Activated T-cell treated with anti-CD3 and anti-CD28 coated beads, Interleukin-2, amount 50 U/mL, for 1 hour (primary cell): ENCODE results near the gene NT5C1B.

Source experiments
- DNase-seq: peaks from one replicate; pipeline ENCODE4 v3.0.0-alpha.2; 2020

Gene NT5C1B

DNA sequence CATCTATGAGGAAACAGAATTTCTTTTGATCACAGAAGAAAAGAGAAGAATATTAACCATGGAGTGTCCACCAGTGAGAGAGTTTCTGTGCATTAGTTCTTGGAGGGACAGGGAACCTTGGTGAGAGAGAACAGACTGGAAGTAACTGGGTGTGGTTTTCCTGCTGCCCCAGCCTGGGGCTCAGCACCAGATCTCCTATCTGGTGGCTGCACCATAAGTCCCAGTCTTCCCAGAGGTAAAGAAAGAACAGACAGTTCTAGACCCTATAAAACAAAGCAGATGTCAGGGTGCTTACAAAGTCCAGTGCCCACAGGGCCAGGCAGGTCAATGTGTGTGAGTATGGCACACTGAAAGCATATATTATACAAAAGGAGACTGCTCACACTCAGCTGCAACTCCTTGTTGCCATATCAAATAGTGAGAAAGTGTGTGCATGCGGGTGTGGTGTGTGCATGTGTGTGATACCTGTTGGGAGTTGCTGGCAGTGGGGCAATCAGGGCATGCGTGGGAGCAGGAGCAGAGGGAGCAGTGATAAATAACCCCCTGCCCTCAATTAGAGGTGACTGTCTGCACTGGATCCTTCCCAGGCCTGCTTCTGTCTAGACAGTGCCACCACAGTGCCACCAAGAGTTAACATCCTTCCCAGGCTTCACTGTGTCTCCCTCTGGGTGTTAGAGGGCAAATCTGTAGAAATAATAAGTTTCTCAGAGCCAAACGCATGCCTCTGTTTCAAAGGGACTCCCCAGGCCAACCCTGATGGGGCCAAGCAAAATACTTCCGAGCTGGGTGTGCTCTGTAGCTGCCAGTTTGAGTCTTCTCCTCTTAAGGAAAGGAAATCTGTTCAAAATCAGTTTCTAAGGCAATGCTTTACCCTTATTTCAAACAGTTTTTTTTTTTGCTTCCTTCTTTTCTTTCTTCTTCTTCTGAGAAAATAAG, 74.6 kb downstream of the NT5C1B start:
- no peak for DNase-seq
